ENCODE data around the gene EIF4G3.
"Not testable (repeated sequence)": the region's sequence is repeated elsewhere in the genome, so short reads cannot be mapped to it uniquely, and the experiment has no call there.

Gene EIF4G3

DNA sequence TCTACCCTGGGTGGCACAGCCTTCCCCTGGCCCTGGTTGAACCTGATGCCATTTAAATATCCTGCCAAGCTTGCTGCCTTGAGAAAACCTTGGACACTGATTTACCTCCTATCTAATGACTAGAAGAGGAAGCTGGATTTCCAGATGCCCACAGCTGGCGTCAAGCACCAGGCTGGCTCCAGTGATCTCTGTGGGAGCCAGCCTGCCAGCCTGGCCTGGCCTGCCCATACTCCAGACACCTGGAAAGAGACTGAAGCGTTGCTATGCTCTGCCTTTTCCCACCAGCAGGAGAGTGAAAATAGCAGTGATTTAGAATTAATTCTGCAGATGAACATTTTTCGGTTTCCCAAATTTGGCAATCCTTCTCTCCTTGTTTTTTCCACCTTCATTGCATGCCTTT is 11.5 kb upstream of the EIF4G3 start:
- no peak for DNase-seq (ENCODE audit: low read depth)

DNA sequence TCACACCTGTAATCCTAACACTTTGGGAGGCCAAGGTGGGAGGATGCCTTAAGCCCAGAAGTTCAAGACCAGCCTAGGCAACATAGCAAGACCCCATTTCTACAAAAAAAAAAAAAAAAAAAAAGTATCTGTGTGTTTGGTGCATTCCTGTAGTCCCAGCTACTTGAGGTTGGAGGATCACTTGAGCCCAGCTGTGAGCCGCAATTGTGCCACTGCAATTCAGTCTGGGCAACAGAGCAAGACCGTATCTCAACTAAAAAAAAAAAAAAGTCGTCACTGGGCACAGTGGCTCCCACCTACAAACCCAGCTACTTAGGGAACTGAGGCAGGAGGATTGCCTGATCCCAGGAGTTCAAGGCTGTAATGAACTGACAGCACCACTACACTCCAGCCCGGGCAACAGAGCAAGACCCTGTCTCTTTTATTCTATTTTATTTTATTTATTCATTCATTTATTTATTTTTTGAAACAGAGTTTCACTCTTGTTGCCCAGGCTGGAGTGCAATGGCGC is 8.6 kb upstream of the EIF4G3 start:
- no peak for DNase-seq (ENCODE audit: low read depth)

DNA sequence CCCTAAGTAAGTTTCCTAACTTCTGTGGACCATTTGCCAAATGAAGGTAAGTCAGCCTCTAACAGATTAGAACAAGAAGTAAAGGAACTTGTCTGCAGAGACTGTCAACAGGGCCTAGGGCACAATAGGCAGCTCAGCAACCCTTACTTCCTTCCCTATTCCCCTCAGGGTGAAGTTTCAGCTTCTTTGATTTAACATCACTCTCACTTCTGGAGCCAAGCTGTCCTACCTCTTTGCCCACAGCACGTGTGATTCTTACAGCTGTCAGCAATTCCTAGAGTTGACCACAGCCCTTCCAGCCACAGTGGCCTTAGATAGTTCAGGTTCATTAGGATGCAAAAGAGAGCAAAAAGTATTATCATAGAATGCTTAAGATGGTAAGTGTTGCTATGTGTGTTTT is 7.6 kb upstream of the EIF4G3 start:
- no peak for DNase-seq (ENCODE audit: low read depth)

DNA sequence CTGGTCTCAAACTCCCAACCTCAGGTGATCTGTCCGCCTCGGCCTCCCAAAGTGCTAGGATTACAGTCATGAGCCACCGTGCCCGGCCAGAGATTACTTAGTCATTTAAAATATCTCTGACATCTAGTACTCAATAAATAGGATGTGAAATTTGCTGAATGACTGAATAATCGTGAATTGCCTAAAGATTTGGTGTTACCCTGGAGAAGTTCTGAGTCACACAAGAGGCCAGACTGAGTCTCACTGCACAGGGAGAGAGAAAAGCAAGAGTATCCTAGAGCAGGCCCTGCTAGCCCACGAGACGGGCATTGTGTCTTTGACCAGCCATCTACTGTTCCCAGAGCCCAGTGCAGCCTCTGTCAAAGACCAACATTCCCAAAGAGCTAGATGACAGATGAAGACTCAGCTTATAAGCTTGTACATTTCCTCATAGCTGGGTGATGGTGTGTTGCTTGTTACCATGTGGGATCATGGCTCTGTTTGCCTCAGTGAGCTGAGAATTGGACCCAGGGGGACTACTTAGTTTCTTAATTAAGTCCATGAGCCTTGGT is 5.6 kb upstream of the EIF4G3 start:
- DNase-seq (ENCODE audit: low read depth), result no peak

DNA sequence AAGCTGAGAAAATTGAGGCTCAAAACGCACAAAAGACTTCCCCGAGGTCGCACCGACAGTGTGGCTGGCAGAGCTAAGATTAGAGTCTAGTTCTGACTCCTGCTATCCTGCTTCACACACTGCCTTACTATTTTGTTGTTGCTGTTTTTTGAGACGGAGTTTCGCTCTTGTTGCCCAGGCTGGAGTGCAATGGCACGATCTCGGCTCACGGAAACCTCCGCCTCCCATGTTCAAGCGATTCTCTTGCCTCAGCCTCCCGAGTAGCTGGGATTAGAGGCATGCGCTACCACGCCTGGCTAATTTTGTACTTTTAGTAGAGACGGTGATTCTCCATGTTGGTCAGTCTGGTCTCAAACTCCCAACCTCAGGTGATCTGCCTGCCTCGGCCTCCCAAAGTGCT is 1.6 kb upstream of the EIF4G3 start:
- not testable (repeated sequence) for DNase-seq (ENCODE audit: low read depth)

DNA sequence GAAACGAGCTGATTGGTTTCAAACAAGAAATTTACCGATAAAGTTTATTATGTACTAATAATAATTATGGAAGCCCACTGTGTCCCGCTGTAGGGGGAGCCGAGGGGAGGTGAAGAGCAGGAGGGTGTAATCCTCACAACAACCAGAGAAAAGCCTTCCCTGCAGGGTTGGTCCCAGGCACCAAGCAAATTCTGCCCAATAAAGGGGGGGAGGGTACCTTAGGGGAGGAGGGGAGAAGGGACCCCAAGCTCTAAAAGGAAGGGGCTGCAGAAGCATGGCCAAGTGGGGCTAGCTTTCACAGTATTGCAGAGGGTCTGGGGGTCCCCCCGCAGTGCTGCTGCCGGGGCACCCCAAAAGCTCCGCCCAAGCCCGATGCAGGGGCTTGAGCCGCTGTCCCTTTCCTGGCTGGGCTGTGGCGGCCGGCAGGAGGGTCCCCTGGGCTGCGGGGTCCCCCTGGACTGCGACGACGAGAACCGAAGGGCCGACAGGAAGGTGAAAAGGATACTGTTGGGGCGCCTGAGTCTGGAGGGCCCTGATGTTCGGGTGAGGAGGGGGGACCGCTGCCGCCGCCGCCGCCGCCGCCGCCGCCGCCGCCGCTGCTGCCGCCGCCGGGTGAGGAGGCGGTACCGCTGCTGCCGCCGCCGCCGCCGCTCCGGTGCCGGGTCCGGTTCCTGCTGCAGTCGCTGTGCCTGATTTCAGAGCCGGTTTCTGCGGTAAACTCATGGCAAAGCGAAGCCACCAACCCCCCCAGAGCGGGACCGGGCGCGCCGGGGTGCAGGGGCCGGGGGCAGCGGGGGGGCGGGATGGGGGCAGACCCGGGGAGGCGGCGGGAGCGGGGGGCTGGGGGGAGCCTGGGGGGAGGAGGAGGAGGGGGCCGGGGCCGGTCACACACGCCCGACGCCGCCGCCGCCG is 771 bp downstream of the EIF4G3 start:
- no peak for DNase-seq (ENCODE audit: low read depth)

DNA sequence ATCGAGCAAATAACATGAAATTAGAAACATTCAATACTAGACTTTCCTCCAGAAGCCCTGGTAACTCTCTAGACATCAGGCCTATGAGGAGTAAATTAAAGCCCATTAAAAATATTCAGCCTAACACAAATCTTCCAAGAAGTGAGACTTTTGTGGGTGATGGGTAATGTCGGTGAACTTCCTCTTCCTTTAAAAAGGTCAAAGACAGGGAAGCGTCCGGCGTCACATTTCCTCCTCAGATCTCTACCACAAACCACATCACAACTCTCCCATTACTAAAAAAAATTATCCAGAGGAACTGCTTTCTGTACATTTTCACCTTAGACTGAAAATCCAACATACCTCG is 1.4 kb downstream of the EIF4G3 start:
- no peak for DNase-seq (ENCODE audit: low read depth)

DNA sequence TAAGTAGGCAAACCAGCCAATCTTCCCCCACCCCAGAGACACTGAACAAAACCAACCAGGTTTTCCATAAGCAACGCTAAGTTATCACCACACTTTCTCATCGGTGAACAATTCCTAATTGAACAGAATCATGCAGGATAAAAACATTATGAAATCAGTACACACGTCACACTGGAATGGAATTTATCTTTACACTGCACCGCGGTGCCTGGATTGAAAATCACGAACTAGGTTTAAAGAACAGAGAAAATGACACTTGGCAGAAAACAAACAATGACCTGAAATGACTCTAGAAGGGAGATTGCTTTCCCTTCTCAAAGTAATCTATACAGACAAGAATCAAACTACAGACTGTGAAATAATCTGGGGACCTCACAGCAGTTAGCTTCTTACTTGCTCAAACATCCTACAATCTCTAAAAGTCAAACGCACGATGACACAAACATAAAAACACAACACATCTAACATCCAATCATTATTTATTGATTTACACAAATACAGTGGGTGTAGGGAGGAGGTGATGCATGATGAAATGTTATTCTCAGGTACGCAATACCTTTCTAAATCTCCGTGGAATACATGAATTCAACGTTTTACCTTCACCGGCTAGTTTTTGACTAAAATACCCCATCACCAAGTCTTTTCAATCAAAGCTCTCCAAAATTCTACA is 1.9 kb downstream of the EIF4G3 start:
- no peak for DNase-seq (ENCODE audit: low read depth)

DNA sequence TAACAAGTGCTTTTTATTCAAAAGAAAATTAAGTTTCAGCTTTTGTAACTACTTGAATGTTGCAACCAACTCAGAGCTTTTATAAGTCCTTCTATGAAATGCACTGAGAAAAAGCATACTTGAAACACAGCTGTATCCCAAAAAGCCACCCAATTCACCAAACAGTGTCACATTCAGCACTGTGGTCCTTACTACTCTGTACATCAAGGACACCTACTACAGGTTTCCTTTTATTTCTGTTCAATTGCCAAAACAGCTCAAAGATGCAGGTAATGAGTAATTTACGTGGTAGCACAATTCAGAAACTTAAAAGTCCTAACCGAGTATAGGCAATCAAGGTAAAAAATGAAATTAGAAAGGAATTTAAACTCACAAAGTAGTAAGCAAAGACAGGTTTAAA is 2.5 kb downstream of the EIF4G3 start:
- no peak for DNase-seq (ENCODE audit: low read depth)

DNA sequence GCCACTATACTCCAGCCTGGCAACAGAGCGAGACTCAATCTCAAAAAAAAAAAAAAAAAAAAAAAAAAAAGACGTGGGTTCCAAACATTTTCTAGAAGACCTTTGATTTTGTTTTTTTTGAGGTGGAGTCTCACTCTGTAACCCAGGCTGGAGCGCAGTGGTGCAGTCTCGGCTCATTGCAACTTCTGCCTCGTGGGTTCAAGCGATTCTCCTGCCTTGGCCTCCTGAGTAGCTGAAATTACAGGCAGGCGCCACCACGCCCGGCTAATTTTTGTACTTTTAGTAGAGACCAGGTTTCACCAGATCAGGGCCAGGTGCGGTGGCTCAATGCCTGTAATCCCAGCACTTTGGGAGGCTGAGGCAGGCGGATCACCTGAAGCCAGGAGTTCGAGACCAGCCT is 3.6 kb downstream of the EIF4G3 start:
- not testable (repeated sequence) for DNase-seq (ENCODE audit: low read depth)

DNA sequence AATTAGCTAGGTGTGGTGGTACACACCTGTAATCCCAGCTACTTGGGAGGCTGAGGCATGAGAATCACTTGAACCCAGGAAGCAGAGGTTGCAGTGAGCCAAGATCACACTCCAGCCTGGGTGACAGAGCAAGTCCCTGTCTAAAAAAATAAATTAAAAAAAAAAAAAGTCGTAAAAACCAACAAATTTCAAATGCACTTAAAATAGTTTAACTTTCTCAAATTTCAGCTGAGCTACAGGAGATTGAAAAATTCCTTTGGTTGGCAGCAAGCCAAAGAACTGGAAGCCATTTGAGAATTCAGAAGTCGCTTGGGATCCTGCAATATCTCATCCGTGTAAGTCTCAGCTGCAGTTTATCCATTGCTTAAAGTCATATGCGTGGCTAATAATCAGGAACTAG is 5.9 kb downstream of the EIF4G3 start:
- not testable (repeated sequence) for DNase-seq (ENCODE audit: low read depth)

DNA sequence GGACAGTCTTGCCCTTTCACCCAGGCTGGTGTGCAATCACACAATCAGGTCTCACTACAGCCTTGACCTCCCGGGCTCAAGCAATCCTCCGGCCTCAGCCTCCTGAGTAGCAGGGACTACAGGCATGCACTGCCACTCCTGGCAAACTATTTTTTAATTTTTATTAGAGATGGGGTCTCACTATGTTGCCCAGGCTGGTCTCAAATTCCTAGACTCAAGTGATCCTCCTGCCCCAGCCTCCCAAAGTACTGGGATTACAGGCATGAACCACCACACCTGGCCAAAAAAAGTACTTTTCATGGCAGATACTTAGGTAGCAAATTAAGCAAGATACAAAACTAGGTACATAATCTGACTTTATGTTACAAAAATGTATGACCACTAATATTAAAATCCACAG is 8.3 kb downstream of the EIF4G3 start:
- no peak for DNase-seq (ENCODE audit: low read depth)

DNA sequence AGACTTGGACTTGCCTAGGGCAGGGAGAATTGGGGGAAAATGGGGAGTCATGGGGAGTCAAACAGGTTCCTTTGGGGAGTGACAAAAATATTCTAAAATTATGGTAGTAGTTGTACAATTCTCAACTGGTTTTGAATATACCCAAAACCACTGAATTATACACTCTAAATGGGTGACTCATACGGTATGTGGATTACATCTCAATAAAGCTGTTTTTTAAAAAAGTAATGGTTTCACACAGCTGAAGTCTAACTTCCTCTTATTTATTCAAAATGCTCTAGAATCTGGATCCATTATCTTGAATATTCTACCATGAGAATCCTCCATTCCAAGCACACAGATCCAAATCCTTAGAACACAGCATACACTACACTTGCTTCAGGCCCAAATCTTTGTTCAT is 11.1 kb downstream of the EIF4G3 start:
- DNase-seq (ENCODE audit: low read depth), result no peak

DNA sequence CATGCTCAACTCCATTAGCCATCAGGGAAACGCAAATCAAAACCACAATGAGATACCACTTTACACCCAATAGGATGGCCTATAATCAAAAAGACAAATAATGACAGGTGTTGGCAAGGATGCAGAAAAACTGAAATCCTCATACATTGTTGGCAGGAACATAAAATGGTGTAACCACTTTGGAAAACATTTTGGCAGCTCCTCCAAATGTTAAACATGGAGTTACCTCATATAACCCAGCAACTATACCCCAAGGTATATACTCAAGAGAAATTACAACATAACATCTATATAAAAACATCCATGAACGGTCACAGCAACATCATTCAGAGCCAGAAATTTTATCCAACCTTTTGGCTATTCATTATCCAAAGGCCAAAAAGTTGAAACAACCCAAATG is 11.6 kb downstream of the EIF4G3 start:
- DNase-seq (ENCODE audit: low read depth), result no peak

DNA sequence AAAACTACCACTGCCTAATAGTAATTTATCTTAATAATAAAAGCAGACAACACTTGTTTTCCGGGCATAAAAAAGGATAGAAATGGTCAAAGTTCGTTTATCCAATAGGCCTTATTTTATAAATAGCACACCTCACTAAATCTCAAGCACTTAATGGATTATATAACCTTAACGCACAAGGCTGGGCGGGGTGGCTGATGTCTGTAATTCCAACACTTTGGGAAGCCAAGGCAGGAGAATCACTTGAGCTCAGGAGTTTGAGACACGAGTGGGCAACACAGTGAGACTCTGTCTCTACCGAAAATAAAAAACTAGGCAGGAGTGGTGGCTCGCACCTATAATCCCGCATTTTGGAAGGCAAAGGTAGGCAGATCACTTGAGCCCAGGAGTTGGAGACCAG is 12.4 kb downstream of the EIF4G3 start:
- DNase-seq (ENCODE audit: low read depth), result no peak

DNA sequence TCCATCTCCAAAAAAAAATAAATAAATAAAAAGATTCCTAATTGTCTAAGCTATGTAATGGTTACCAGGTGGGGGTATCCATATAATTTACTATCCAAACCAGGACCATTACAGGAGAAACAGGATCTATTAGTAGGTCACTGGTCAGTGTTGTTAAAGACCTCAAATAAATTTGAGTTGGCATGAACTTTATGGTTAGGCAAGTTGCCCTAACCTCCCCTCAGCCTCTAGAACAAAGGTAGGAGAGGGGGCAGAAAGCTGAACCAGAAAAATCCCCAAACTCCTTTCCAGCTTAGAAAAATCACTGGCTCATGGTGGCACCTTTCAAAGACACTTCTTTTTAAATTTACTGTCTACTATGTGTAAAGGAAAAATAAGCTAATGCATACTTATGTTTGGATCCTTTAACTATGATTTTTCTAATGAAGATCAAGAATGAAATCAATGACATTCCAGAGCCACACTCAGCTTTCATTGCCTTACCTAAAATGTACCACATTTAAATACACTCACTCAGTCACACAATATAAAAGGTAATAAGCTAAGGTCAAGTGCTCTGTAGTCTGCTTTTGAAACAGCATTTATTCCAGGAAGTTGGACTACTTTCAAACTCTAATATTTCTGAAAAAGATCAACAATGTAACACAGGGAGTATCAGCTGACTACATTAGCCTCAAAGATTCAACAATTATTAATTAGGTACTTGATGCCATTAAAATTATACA is 13.8 kb downstream of the EIF4G3 start:
- DNase-seq (ENCODE audit: low read depth), result no peak

DNA sequence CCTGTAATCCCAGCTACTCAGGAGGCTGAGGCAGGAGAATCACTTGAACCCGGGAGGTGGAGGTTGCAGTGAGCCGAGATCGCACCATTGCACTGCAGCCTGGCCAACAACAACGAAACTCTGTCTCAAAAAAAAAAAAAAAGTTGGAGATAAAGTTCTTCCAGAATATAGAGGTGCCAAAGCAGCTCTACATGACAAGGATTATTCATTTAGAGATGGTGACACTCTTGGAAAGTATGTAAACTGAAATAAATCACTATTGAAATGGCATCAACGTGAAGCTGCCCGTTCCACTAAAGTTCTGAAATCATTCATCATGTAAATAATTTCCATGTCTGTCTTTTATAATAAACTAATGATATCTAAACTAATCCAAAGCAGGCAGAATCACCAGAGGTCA is 14.9 kb downstream of the EIF4G3 start:
- no peak for DNase-seq (ENCODE audit: low read depth)

DNA sequence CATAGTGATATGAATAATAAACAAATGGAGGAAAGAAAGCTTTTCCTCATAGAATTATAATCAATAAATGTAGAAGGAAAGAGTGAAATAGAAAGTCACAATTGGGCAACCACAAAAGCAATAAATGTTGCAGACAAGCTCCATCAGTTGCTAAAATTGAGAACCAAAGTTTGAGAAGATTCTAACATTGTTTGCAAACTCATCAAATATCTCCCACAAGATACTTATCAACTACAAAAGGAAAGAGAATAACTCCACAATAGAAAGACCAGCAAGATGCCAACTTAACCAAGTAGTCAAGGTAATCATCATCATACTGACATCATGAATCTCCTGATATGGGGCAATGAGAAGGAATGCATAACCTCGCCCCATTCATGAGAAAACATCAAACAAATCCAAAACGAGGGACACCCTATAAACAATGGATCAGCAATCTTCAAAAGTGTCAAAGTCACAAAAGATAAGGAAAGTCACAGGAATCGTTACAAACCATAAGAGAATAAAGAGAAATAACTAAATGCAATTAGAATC is 16.4 kb downstream of the EIF4G3 start:
- DNase-seq (ENCODE audit: low read depth), result no peak

DNA sequence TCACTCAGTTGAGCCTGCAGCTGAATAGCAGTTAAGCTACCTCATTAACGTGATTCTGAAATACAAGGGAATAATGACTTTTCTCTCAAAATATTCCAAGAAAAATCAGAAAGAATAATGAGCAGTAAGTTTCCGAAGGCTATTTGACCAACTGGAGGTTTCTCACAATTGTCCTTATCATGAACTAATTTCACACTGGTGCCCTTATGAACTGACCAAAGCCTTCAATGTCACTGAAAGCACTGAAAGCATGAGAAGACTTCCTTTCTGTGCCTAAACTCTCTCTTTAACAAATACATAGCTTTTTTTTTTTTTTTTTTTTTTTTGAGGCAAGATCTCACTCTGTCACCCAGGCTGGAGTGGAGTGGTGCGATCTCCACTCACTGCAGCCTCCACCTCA is 18.8 kb downstream of the EIF4G3 start:
- no peak for DNase-seq (ENCODE audit: low read depth)

DNA sequence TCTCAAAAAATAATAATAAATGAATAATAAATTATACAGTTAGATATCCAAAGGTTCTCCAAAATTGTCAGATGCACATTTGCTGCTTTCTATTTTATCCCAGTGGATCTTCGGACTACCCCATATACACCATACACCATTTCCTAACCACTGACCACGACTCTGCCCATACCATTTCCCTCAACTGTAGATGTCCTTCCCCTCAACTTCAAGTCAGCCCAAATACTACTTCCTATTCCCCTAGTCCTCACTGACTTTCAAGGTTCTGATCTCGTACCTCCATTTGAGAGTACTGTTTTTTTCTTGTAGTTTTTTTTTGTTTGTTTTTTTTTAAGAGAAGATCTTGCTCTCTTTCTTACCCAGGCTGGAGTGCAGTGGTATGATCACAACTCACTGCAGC is 19.6 kb downstream of the EIF4G3 start:
- DNase-seq (ENCODE audit: low read depth), result no peak

DNA sequence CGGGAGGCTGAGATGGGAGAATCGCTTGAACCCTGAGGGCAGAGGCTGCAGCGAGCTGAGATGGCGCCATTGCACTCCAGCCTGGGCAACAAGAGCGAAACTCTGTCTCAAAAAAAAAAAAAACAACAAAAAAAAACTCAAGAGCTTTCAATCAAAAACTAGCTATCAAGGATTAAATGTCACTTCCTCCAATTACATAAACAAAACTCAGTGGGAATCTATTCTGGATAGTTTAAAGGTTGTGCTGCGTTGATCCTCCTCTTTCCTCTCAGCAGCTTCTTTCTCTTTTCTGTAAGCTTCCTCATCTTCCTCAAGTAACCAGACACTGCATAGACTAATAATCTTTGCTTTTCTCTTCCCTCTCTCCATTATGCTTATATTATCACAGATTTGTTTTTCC is 20.7 kb downstream of the EIF4G3 start:
- DNase-seq (ENCODE audit: low read depth), result no peak

DNA sequence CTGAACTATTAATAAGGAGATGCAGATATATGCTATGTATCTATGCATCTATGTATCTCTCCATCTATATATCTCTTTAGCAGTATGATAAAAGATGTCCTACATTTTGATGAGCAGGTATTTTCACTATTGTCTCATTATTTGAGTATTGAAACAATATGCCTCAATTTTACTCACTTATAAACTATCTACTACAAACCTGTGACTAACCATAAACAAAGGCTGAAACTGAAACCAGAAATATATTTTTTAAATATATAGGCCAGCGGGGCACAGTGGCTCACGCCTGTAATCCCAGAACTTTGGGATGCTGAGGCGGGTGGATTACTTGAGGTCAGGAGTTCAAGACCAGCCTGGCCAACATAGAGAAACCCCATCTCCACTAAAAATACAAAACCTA is 22.0 kb downstream of the EIF4G3 start:
- no peak for DNase-seq (ENCODE audit: low read depth)
